ENCODE results near the gene LCE3A.
"Not testable (repeated sequence)": the region's sequence is repeated elsewhere in the genome, so short reads cannot be mapped to it uniquely, and the experiment has no call there.

LCE3A gene

GRCh38 chr1:152622803-152623202, at the start of gene LCE3A:
TSS of gene LCE3A (minus strand) at chr1:152623103. CDS start at chr1:152623103, 0 bp downstream.
- no peak for DNase-seq

DNA sequence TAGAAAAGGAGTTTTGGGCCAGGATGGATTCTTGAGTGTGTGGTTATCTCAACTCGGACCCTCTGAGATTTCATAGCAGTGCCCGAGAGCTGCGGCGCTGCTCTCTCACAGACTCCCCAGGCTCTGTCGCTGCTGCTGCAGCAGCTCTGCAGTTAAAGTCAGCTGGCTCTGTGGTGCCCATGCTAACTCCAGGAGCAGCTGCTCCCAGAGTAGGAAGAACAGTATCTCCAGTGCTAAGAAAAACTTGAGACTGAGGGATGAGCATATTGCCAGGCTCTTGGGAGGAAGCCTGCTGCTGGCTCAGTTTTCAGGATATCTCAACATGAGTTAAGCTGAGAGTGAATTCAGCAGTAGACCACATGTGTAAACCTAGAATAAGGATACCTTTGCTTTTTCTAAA, 44.7 kb upstream of the LCE3A start:
- DNase-seq: no peak

- not testable (repeated sequence) for DNase-seq
Observed at GRCh38 chr1:152666171-152666570, 43.3 kb upstream of the LCE3A start.

GRCh38 chr1:152663098-152663497, 40.2 kb upstream of the LCE3A start, which contains the start of gene LCE2D:
TSS of gene LCE2D (plus strand) at chr1:152663380. CDS start at chr1:152664106, 726 bp downstream.
- DNase-seq: no peak

GRCh38 chr1:152658649-152659048, 35.7 kb upstream of the LCE3A start:
- no peak for DNase-seq

- DNase-seq: no peak
Observed at GRCh38 chr1:152657677-152658076, 34.8 kb upstream of the LCE3A start.

- no peak for DNase-seq
Observed at GRCh38 chr1:152656459-152656858, 33.6 kb upstream of the LCE3A start.

GRCh38 chr1:152654110-152654509, 31.2 kb upstream of the LCE3A start:
- DNase-seq: peak; percentile 46

GRCh38 chr1:152646656-152647055, 23.8 kb upstream of the LCE3A start:
- no peak for DNase-seq

DNA sequence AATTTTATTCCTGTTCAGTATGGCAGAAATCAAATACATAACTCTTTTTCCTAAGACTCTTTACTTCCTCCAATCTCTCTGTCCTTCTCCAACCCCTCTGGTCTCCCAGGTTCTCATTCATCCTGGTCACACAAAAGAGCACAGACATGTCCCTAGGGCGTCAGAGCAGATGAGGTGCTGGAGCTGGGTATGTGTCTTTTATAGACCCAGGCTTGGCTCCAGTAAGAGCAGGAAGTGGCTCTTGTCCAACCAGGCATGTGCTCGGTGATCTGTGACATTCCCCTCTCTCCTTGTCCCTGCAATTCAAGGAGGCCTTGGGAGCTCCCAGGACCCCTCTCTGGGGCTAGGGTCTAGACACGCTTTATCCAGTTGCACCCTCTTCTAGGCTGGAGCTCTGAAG, 22.2 kb upstream of the LCE3A start:
- no peak for DNase-seq

DNA sequence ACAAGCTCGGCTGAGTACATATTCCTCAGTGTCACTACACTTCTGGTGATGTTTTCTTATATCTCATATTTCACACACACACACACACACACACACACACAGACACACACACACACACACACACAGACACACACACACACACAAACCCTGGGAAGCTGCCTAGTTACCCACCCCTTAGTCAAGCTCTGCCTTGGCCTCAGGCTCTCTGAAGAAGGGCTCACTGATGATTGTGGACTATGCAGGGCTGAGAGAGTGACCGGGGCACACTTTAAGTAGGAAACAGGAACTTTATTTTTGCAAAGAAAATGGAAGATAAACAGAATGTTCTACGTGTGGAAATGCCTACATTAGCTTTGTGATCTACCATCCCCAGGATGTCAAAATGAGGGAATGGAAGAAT, 21.0 kb upstream of the LCE3A start:
- no peak for DNase-seq

GRCh38 chr1:152640351-152640750, 17.4 kb upstream of the LCE3A start:
- DNase-seq: no peak

DNA sequence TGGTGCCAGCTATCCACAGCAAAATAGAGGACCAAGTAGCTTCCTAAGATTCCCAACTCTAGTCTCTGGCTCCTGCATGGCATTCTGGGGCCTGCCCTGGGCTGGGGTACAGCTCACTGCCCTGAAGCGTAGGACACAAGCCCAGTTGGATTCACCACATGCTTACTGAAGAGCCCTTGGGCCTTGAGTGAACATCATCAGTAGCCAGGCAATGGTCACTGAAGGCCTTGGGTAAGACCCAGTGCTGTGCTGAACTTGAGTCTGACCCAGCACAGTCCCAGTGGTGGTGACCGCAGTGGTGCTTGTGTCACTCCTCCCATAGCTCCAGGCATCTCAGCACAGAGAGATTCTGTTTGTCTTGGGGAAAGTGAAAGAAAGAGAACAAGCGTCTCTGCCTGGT, 7.7 kb upstream of the LCE3A start:
- DNase-seq: no peak

- DNase-seq: no peak
Observed at GRCh38 chr1:152626744-152627143, 3.8 kb upstream of the LCE3A start.

GRCh38 chr1:152623203-152623844, 421 bp upstream of the LCE3A start:
- DNase-seq: no peak

DNA sequence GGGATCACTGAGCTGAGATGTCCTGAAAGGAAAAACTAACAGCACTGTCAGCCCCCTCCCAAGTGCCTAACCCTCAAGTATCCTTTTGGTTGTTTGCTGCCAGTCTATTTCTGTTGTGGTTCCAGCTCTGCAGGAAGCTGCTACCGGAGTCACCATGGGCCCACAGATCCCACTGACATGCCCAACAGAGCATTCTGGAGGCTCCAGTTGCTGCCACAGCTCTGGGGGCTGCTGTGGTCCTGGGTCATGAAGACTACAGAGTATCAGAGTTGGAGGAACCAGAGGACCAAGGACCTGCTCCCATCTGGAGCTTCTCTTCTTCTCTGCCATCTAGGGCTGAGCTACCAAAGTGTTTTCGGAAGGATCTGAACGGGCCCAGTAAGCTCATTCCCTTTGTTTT, 910 bp downstream of the LCE3A start:
- DNase-seq: no peak

- no peak for DNase-seq
Observed at GRCh38 chr1:152613511-152613910, 9.4 kb downstream of the LCE3A start, which contains the start of gene LCE3B. TSS of gene LCE3B (plus strand) at chr1:152613811. CDS start at chr1:152613811, 0 bp downstream.

DNA sequence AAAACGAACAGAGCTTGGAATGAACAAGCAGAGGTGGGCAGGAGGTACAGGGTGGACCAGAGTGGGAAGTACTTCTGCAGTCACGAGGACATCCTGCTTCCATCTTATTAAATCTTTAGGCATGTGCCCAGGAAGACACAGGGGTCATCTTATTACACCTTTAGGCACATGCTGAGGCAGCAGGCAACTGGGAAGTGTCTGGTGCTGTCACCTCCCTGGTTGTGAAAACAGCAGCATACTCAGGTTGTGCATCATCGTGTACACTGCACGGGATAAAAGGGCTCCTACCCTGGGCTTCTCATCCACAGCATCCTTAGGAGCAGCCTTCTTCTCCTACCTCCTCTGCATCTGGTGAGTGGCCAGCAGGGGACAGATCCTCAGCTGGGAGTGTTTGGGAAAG, 23.0 kb downstream of the LCE3A start, which contains the start of gene LCE3C:
LCE3C (plus strand) TSS at position 301 of the 400 bp plus-strand sequence. CDS start 498 bp downstream, outside the sequence.
- DNase-seq: no peak

GRCh38 chr1:152596986-152597385, 25.9 kb downstream of the LCE3A start:
- DNase-seq: no peak

- DNase-seq: no peak
Observed at GRCh38 chr1:152585586-152585985, 37.3 kb downstream of the LCE3A start.

DNA sequence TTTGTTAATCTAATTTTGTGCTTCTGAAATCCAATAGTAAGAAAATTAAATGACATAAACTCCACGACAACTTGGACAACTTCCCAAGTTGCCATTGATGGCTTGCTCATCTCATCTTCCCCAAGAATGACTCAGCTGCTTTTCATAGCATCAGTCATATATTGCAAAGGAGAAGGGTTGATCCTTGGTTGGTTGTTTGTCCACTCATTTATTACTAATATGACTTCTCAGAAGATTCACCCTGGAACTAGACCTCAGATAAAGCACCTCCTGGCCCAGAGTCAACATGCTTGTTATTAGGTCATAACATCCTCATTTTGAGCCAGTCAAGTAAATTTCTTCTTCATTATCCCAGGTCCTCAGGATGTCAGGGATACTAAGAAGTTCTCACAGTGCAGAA, 40.3 kb downstream of the LCE3A start:
- no peak for DNase-seq

- DNase-seq: no peak
Observed at GRCh38 chr1:152580433-152580832, 42.5 kb downstream of the LCE3A start, which contains the start of gene LCE3D. TSS of gene LCE3D (minus strand) at chr1:152580516. CDS start at chr1:152579936, 580 bp downstream.

GRCh38 chr1:152579526-152579925, 43.4 kb downstream of the LCE3A start:
- DNase-seq: not testable (repeated sequence)

- no peak for DNase-seq
Observed at GRCh38 chr1:152577168-152577567, 45.7 kb downstream of the LCE3A start.

Data from CD4-positive, alpha-beta T cell treated with Interleukin-12 subunit alpha and Interleukin-12 subunit beta, for 1 hour (primary cell).